Stimulated activated CD8-positive, alpha-beta memory T cell treated with anti-CD3 and anti-CD28 coated beads, Interleukin-12 subunit alpha, Interleukin-12 subunit beta, amount 100 ng/mL, for 4 hours (primary cell): ENCODE results near the gene CDH18.

ENCODE experiments used
- DNase-seq: peaks from one replicate; pipeline ENCODE4 v3.0.0-alpha.2; 2020; ENCODE audit warnings: low read depth

Gene CDH18

GRCh38 chr5:19928562-19929421, 59.2 kb downstream of the CDH18 start:
- DNase-seq: no peak

DNA sequence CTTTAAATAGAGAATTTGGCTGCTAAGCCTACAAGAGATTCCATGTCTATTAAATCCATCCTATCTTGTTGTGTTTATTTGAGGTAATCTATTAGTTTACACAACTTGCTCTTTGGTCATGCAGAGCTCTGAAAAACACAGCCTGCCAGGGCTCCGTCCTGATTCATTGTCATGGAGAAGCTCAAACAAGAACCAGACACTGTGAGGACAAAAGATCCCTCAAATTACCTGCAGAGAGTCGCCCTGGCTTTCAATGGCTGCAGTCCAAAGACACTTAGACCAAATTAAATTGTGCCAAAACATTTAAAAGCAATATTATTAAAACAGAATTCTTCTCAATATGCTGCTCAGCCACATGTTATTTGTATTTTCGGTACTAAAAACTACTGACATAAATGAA, 60.1 kb downstream of the CDH18 start:
- DNase-seq: no peak

DNA sequence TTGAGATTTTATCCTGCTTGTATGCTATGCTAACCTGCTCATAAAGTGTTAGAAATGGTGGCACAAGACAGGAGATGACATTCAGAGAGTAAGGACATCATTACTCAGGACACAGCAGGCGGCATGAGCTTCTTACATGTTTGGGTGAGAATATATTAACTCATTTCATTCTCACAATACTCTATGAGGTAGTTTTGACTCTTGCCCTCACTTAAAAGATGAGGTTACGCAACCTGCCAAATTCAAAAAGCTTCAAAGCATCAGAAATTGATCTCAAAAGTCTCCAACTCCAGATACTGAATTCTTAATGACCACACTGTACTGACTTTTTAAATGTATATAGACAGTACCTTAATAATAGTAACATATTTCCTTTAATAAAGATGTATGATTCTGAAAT, 60.8 kb downstream of the CDH18 start:
- DNase-seq: no peak

GRCh38 chr5:19923742-19924141, 64.3 kb downstream of the CDH18 start:
- no peak for DNase-seq

GRCh38 chr5:19920761-19921160, 67.2 kb downstream of the CDH18 start:
- DNase-seq: no peak

GRCh38 chr5:19918780-19919179, 69.2 kb downstream of the CDH18 start:
- DNase-seq: no peak

GRCh38 chr5:19917588-19918122, 70.3 kb downstream of the CDH18 start:
- no peak for DNase-seq

DNA sequence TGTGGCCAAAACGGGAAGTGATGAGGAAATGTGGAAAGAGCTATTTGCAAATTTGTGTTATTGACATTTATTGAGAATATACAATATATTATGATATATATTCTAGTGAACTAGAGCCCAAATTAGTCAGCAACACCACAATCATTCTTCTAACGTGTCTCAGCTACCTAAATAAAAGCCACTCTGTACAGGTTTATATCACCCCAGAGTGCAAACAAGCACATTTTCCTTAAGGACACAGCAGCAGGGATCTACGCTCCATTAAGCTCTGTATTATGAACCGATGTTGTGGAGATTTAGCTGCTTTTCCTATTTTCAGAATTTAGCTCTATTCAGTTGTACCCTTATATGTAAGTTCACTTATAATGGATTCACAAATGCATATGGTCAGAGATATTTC, 77.9 kb downstream of the CDH18 start:
- no peak for DNase-seq

GRCh38 chr5:19904766-19905165, 83.2 kb downstream of the CDH18 start:
- no peak for DNase-seq

DNA sequence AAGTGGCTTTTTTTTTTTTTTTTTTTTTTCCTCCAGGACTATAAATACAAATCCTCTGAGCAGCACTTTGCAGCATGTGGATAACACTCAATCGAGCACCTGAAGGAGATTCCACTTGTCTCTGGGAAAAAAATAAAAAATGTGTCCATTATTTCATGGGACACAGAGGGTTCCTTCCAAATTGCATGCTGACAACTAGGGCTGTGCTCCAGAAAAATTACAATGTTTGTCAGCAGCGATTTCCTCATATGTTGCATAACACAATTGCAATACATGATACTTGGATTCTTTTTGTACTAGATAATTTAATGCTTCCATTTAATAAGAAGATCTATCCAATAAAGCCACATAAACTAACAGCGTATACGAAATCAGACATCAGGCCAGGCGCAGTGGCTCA, 84.4 kb downstream of the CDH18 start:
- DNase-seq: no peak

DNA sequence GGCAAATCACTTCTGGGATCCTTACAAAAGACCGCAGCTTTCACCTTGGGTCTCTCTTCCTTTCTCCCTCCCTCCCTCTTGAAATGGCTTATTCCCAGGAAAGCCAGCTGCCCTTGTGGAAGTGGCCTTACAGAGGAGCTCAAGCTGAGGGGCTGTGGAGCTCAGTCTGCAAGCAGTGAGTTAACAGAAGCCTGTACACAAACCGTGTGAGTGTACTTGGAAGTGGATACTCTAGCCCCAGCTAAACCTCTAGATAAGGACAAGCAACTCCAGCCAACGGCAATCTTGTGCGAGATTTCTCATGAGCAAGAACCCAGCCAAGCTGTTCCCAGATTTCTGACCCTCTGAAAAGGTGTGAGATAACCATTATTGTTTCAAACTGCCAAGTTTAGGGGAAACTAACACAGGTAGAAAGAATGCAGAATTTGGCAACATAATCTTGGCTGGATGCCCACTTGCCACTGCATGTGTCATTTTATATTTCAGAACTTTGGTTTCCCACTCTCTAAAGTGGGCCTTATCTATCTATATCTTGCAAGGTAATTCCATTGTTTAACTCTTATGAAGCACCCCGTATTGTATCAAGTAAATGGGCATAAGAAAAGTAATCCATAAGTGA, 85.6 kb downstream of the CDH18 start:
- DNase-seq: no peak

- no peak for DNase-seq
Measured at GRCh38 chr5:19900269-19900668, 87.7 kb downstream of the CDH18 start.

- no peak for DNase-seq
Measured at GRCh38 chr5:19891658-19892057, 96.3 kb downstream of the CDH18 start.

DNA sequence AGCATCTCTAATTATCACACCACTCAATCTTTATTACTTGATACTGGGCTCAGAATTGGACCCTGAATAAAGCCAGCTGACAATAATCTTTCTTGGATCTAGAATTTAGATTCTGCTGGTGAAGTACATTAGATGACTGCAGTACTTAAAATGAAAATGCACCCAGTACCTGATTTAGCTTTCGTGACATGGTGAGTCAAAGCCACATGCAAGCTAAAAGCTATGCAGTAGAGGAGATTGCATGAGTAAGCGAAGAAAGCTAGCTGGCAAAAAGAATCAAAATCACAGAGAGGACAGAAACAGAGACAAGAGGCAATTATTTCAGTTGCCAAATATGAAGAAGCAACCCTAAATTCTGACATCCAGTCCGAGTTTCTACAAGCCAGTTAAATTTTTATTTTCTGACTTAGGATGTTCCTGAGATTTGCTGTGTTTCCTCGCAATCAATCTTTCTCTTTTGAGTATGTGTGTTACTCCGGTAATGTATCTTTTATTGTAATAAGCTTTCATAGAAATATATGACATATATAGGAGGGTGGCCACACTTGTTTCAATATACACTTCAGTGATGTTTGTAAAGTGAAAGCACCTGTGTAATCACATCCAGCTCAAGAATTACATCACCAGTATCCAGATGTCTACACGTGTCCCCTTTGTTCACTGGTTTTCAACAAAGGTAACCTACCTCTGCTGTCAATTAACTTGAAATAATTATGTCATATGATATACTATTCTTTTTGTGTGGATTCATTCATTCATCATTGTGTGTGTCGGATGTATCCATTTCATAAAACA, 101.7 kb downstream of the CDH18 start:
- DNase-seq: no peak

GRCh38 chr5:19885040-19885824, 102.8 kb downstream of the CDH18 start:
- DNase-seq: no peak

DNA sequence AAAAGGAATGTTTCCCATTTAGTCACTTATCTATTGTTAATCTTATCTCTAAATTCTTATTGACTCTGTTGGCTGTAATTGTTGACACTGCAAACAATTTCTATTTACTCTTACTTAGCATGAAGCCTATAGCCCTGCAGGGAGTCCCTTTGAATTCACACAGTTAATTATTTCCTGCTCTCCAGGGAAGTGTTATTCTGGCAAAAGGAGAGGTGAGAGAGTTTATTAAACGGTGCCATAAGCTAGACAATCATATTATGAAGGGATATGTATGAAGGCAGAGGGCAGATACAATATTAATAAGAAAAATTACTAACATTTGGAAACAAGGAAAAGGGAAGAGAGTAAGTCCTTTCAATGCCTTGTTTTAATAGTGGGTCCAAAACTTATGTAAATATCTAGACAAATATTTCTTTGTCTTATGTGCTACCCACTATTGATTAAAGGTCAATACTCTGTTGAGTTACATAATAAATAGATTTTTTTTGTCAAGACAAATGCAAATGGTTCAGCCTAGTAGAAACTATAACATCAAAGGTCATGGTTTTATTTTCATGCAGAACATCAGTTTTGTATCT, 107.1 kb downstream of the CDH18 start:
- no peak for DNase-seq

DNA sequence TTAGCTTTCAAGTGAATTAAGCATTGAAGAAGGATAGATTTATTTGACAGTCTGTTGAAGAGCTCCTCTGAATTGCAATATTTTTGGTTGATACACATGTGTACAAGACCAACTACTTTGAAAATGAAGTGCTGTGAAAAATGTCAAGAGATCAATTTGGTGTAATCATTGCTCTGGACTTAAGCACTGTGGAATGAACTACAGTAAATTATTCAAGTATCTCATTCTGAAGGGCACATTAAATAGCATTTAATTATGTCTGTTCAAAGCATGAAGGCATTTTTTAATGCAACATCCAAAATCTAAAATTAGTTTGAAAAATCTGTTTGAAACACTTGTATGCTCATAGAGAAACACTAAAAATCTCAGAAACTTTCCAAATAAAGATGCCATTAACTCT, 107.5 kb downstream of the CDH18 start:
- DNase-seq: no peak

GRCh38 chr5:19874811-19875210, 113.2 kb downstream of the CDH18 start:
- no peak for DNase-seq

- DNase-seq: no peak
Measured at GRCh38 chr5:19866090-19866450, 121.9 kb downstream of the CDH18 start.

DNA sequence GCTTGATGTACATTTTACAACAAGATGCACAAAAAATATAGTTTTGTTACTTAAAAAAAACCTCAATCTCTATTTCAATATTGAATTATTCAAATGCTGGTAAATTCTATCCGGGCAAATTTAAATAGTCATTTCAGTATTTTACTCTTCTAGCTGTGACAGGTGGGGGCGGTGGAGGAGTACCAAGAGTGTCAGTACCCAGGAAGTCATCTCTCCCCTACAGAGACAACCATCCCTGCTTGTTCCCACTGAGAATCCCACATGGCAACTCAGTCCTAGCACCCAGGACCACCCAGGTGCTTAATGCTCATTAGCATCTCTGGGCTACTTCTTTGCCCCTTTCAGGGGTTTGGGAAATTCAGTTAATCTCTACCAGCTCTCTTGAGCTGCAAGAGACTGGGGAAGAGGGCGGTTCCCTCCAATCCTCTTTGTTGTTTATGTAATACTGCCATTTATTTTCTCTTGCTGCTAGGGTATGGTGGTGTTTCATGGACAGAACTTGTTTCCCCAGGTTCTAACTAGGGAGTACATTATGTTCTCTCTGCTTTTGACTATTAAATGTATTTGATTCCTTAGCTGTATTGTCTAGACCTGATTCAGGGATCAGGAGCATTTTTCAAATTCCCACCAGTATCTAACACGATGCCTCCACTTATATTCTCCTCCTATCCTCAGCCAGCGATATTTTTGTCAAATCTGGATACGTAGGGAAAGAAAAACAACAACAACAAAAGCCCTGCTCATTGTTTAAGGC, 122.5 kb downstream of the CDH18 start:
- no peak for DNase-seq

- no peak for DNase-seq
Measured at GRCh38 chr5:19862711-19863110, 125.3 kb downstream of the CDH18 start.
